SK-N-SH treated with all-trans-retinoic acid at 6 μM for 48 hours (cell line): ENCODE data around the gene YPEL2.

ENCODE experiments used
- ATAC-seq: fragments of 200-7000 bp; cut with Tn5 transposase; 3 replicates; pipeline ENCODE4 v1.9.1; 2020; ENCODE audit warnings: mild to moderate bottlenecking, moderate library complexity
- ARNTL ChIP-seq: fragments of 450-650 bp; formaldehyde crosslinking; IDR thresholded peaks from 2 replicates; pipeline ENCODE4 v1.5.0; 2020; ENCODE audit warnings: low read depth, mild to moderate bottlenecking, moderate library complexity, borderline replicate concordance
- CSDC2 ChIP-seq: fragments of 250-450 bp; sonication (Bioruptor Pico); IDR thresholded peaks from 2 replicates; pipeline ENCODE4 v1.5.0; 2020; ENCODE audit warnings: mild to moderate bottlenecking, moderate library complexity
- ESRRG ChIP-seq: fragments of 250-450 bp; sonication (Bioruptor Pico); IDR thresholded peaks from 2 replicates; pipeline ENCODE4 v1.6.1; 2021; ENCODE audit warnings: mild to moderate bottlenecking
- GLIS3 ChIP-seq: fragments of 250-450 bp; sonication (Bioruptor Pico); IDR thresholded peaks from 2 replicates; pipeline ENCODE4 v1.5.0; 2020; ENCODE audit warnings: mild to moderate bottlenecking, moderate library complexity
- ISL1 ChIP-seq: fragments of 250-450 bp; sonication (Bioruptor Pico); IDR thresholded peaks from 2 replicates; pipeline ENCODE4 v2.1.2; 2022; ENCODE audit warnings: mild to moderate bottlenecking, moderate library complexity
- OSR1 ChIP-seq: fragments of 250-450 bp; sonication (Bioruptor Pico); IDR thresholded peaks from 2 replicates; pipeline ENCODE4 v1.8.0; 2022; ENCODE audit warnings: moderate library complexity, mild to moderate bottlenecking, inconsistent platforms
- PPARA ChIP-seq: fragments of 250-450 bp; sonication (Bioruptor Pico); IDR thresholded peaks from 2 replicates; pipeline ENCODE4 v1.5.0; 2020; ENCODE audit warnings: mild to moderate bottlenecking, borderline replicate concordance
- TCF4 ChIP-seq: fragments of 250-450 bp; sonication (Bioruptor Pico); IDR thresholded peaks from 2 replicates; pipeline ENCODE4 v1.8.0; 2021; ENCODE audit warnings: mild to moderate bottlenecking, moderate library complexity, borderline replicate concordance
- TOX ChIP-seq: fragments of 250-450 bp; sonication (Bioruptor Pico); IDR thresholded peaks from 2 replicates; pipeline ENCODE4 v1.8.0; 2021; ENCODE audit warnings: mild to moderate bottlenecking, moderate library complexity, borderline replicate concordance
- ZC3H10 ChIP-seq: fragments of 250-450 bp; sonication (Bioruptor Pico); IDR thresholded peaks from 2 replicates; pipeline ENCODE4 v1.5.1; 2021; ENCODE audit warnings: mild to moderate bottlenecking, moderate library complexity
- ZFP3 ChIP-seq: fragments of 250-450 bp; sonication (Bioruptor Pico); IDR thresholded peaks from 2 replicates; pipeline ENCODE4 v1.5.0; 2020; ENCODE audit warnings: mild to moderate bottlenecking, moderate library complexity
- ZFP30 ChIP-seq: fragments of 450-650 bp; formaldehyde crosslinking; IDR thresholded peaks from 2 replicates; pipeline ENCODE4 v1.5.0; 2022; ENCODE audit warnings: mild to moderate bottlenecking, moderate library complexity
- ZNF70 ChIP-seq: fragments of 450-650 bp; formaldehyde crosslinking; IDR thresholded peaks from 2 replicates; pipeline ENCODE4 v1.5.0; 2020; ENCODE audit warnings: mild to moderate bottlenecking, moderate library complexity
- ZNF8 ChIP-seq: fragments of 450-650 bp; formaldehyde crosslinking; IDR thresholded peaks from 2 replicates; pipeline ENCODE4 v1.5.0; 2020; ENCODE audit warnings: mild to moderate bottlenecking, moderate library complexity
- TF ChIP-seq, protein P1 (sequence below): fragments of 250-450 bp; sonication (Bioruptor Pico); IDR thresholded peaks from 2 replicates; pipeline ENCODE4 v1.5.0; 2020; ENCODE audit warnings: mild to moderate bottlenecking, moderate library complexity
- TF ChIP-seq, protein P2 (sequence below): fragments of 250-450 bp; sonication (Bioruptor Pico); IDR thresholded peaks from 2 replicates; pipeline ENCODE4 v1.5.1; 2021; ENCODE audit warnings: mild to moderate bottlenecking, moderate library complexity
- TF ChIP-seq, protein P3 (sequence below): fragments of 250-450 bp; sonication (Bioruptor Pico); IDR thresholded peaks from 2 replicates; pipeline ENCODE4 v1.8.0; 2021; ENCODE audit warnings: low read depth, mild to moderate bottlenecking, moderate library complexity, borderline replicate concordance
- TF ChIP-seq, protein P4 (sequence below): fragments of 250-450 bp; sonication (Bioruptor Pico); IDR thresholded peaks from 2 replicates; pipeline ENCODE4 v1.5.1; 2020; ENCODE audit warnings: low read depth, mild to moderate bottlenecking, moderate library complexity

Gene YPEL2

DNA sequence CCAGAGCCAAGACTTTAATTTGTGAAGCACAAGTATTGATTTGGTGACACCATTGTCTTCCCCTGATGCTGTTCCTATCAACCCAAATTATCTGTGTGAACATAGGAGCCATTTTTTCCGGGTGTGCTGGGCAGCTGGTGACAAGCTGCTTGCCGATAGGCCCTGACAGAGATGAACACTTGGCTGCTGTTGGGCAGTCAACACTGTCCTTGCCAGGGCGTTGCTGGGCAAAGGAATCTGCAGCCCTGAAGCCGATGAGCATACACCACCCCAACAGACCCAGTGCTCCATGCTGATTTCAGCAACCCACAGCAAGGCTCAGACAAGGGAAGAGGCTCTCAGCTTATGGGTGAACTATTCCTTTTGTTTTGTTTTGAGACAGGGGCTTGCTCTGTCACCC, 105.4 kb downstream of the YPEL2 start:
- TF ChIP-seq, protein P1, sequence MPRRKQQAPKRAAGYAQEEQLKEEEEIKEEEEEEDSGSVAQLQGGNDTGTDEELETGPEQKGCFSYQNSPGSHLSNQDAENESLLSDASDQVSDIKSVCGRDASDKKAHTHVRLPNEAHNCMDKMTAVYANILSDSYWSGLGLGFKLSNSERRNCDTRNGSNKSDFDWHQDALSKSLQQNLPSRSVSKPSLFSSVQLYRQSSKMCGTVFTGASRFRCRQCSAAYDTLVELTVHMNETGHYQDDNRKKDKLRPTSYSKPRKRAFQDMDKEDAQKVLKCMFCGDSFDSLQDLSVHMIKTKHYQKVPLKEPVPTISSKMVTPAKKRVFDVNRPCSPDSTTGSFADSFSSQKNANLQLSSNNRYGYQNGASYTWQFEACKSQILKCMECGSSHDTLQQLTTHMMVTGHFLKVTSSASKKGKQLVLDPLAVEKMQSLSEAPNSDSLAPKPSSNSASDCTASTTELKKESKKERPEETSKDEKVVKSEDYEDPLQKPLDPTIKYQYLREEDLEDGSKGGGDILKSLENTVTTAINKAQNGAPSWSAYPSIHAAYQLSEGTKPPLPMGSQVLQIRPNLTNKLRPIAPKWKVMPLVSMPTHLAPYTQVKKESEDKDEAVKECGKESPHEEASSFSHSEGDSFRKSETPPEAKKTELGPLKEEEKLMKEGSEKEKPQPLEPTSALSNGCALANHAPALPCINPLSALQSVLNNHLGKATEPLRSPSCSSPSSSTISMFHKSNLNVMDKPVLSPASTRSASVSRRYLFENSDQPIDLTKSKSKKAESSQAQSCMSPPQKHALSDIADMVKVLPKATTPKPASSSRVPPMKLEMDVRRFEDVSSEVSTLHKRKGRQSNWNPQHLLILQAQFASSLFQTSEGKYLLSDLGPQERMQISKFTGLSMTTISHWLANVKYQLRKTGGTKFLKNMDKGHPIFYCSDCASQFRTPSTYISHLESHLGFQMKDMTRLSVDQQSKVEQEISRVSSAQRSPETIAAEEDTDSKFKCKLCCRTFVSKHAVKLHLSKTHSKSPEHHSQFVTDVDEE: no peak
- TF ChIP-seq, protein P2, sequence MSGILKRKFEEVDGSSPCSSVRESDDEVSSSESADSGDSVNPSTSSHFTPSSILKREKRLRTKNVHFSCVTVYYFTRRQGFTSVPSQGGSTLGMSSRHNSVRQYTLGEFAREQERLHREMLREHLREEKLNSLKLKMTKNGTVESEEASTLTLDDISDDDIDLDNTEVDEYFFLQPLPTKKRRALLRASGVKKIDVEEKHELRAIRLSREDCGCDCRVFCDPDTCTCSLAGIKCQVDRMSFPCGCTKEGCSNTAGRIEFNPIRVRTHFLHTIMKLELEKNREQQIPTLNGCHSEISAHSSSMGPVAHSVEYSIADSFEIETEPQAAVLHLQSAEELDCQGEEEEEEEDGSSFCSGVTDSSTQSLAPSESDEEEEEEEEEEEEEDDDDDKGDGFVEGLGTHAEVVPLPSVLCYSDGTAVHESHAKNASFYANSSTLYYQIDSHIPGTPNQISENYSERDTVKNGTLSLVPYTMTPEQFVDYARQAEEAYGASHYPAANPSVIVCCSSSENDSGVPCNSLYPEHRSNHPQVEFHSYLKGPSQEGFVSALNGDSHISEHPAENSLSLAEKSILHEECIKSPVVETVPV: no peak
- TF ChIP-seq TCF4 (CRISPR knock-in tag): no peak
- TF ChIP-seq, all 23 proteins: peak for 0
- no peak for ATAC-seq

DNA sequence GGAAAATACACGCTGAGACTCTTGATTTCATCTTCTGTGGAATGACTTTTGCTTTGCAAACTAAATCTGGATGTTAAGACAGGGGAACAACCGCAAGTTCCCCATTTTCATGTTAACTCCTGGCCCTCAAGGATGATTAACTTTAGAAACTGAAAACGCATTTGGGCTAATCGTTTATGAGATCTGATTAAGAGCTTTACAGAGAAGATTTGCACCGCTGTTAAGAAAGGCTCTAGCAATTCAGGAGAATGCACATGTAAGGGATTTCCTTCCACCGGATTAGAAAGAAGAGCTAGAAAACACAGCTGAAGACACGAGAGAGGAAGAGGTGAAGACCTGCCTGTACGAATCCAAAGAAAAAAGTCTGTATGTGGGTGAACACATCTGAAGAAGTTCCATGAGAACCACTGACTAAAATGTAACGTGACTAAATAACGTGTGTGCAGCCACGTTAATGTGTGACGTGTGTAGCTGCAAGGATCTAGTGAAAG, 106.4 kb downstream of the YPEL2 start:
- no peak for ATAC-seq
- TF ChIP-seq OSR1 (CRISPR knock-in tag) (no peak), ARNTL (CRISPR knock-in tag) (no peak), ZNF70 (no peak)

DNA sequence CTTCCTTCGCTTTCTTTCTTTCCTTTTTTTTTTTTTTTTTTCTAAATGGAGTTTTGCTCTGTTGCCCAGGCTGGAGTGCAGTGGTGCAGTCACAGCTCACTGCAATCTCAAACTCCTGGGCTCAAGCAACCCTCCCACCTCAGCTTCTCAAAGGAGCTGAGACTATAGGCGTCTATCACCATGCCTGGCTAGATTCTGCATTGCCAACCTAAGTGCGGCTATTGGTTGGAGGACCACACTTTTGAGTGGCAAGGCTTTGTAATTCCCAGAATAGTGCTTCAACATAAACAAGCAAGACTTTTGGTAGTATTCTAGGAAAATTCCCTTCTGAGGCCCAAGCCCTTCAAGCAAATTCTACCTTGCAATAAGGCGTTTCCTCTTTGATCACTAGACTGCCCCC, 107.8 kb downstream of the YPEL2 start:
- ATAC-seq: no peak
- TF ChIP-seq, protein P3, sequence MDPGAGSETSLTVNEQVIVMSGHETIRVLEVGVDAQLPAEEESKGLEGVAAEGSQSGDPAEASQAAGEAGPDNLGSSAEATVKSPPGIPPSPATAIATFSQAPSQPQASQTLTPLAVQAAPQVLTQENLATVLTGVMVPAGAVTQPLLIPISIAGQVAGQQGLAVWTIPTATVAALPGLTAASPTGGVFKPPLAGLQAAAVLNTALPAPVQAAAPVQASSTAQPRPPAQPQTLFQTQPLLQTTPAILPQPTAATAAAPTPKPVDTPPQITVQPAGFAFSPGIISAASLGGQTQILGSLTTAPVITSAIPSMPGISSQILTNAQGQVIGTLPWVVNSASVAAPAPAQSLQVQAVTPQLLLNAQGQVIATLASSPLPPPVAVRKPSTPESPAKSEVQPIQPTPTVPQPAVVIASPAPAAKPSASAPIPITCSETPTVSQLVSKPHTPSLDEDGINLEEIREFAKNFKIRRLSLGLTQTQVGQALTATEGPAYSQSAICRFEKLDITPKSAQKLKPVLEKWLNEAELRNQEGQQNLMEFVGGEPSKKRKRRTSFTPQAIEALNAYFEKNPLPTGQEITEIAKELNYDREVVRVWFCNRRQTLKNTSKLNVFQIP (CRISPR knock-in tag): no peak
- no peak for TF ChIP-seq ZFP30 (CRISPR knock-in tag)

DNA sequence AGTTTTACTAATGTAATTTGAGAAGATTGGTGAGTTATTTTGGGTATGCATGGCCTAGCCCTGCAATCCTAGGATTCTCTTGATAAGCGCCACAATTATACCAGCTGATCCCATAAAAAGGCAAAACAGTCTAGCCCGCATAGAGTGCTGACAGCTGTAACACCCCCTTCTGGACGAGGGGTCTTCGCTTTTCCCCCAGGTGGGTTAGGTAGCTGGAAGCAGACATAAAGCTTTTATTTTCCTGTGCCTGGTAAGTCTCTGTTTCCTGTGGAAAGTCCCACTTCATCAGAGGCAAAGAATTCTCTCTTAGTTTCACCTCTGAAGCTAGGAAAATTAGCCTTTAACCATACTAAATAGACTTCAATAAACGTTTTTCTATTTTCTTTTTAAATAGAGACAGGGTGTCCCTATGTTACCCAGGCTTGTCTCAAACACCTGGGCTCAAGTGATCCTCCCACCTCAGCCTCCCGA, 108.3 kb downstream of the YPEL2 start:
- TF ChIP-seq TOX (CRISPR knock-in tag) (no peak), ISL1 (CRISPR knock-in tag) (no peak), ZNF8 (no peak), ZNF70 (no peak), TCF4 (CRISPR knock-in tag) (no peak), ESRRG (CRISPR knock-in tag) (no peak), ZFP3 (CRISPR knock-in tag) (no peak), ZFP30 (CRISPR knock-in tag) (no peak), CSDC2 (no peak), OSR1 (CRISPR knock-in tag) (no peak), ARNTL (CRISPR knock-in tag) (no peak), PPARA (CRISPR knock-in tag) (no peak), ZC3H10 (CRISPR knock-in tag) (no peak), GLIS3 (CRISPR knock-in tag) (no peak)
- TF ChIP-seq, protein P1: no peak
- TF ChIP-seq, protein P2: no peak
- TF ChIP-seq, protein P4, sequence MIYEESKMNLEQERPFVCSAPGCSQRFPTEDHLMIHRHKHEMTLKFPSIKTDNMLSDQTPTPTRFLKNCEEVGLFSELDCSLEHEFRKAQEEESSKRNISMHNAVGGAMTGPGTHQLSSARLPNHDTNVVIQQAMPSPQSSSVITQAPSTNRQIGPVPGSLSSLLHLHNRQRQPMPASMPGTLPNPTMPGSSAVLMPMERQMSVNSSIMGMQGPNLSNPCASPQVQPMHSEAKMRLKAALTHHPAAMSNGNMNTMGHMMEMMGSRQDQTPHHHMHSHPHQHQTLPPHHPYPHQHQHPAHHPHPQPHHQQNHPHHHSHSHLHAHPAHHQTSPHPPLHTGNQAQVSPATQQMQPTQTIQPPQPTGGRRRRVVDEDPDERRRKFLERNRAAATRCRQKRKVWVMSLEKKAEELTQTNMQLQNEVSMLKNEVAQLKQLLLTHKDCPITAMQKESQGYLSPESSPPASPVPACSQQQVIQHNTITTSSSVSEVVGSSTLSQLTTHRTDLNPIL (CRISPR knock-in tag): no peak
- TF ChIP-seq, protein P3 (CRISPR knock-in tag): no peak

More for the DNA sequence above, 108.3 kb downstream of the YPEL2 start:
- ATAC-seq: no peak
